GM19023 (cell line): ENCODE measurements around the gene RBM11.
A peak's percentile ranks its signal among the peaks of the same experiment; 100 is the strongest.
"Not testable (repeated sequence)": the region's sequence is repeated elsewhere in the genome, so short reads cannot be mapped to it uniquely, and the experiment has no call there.

ENCODE experiments used
- ATAC-seq: cut with Tn5 transposase; IDR thresholded peaks from one replicate; pipeline ENCODE4 v1.9.1; 2021; ENCODE audit warnings: mild to moderate bottlenecking, moderate library complexity; ENCODE audit not compliant: unreplicated experiment

The RBM11 gene, protein sequence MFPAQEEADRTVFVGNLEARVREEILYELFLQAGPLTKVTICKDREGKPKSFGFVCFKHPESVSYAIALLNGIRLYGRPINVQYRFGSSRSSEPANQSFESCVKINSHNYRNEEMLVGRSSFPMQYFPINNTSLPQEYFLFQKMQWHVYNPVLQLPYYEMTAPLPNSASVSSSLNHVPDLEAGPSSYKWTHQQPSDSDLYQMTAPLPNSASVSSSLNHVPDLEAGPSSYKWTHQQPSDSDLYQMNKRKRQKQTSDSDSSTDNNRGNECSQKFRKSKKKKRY

DNA sequence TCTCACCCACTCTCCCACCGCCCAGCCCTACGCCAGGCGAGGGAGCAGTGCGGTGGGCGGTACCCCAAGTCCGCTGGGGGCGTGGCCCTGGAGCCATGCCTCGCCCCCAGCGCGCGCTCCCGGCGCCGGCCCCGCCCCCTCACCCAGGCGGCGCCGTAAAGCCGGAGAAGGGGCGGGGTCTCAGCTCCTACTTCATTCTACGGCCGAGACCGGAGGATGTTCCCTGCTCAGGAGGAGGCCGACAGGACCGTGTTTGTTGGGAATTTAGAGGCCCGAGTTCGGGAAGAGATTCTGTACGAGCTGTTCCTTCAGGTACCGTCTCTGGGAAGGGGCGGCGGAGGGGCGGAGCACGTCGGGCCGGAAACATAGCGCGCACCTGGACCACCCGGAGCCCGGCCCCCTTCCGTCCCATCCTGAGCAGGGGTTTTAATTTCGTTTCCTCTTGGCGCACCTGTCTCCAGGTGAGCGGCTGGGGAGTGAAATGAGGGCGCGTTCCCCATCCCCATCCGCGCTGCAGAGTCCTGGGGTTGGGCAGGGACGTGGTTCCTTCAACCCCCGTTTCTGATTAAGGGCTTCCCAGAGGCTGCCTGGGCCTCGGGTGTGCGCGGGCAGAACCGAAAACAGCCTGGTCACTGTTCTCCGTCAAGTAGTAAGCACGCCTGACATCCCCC is at the start of gene RBM11:
TSS of gene RBM11 (plus strand) at position 187 of the 671 bp plus-strand sequence. CDS start at position 217, 30 bp downstream.
- peak; percentile 96 for ATAC-seq

GRCh38 chr21:14166463-14167223 is 49.3 kb upstream of the RBM11 start:
- ATAC-seq = not testable (repeated sequence)

GRCh38 chr21:14206222-14206621 is 9.7 kb upstream of the RBM11 start:
- no peak for ATAC-seq

DNA sequence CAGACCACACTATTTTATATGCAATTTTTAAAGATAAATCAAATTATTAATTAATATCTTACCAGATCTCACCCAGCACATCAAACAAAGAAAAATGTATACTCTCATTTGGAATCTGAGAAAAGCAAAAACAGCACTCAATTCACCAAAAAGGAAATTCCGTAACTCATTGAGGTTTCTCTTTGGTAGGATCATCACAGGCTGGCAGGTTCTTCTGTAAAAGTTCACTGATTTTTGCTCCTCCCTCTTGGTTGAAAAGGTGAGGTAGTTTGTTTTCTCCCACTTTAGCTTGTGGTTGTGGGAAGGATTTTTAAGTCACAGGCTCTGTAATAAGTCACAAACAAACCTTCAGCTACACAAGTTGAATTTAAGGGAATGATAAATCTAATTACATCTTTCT is 5.2 kb upstream of the RBM11 start, which contains the start of gene LIPI:
TSS of gene LIPI (minus strand) at position 218 of the 400 bp plus-strand sequence. CDS start at position 108, 110 bp downstream.
- no peak for ATAC-seq

DNA sequence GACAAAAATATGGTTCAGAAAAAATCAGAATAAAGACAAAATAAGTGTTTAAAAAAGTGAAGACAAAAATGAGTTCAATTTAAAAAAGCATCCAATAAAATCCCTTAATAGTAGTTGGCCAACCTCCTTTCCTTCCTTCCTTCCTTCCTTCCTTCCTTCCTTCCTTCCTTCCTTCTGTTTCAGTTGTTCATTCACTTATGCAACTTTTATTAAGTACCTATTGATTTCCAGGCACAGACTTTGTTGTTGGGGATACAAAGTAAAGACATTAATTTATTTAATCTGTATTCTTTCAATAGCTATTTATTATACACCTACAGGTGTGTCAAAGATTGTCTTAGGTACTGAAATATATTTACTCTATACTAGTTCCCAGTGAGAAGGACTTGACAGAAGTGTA is 2.8 kb upstream of the RBM11 start:
- no peak for ATAC-seq

GRCh38 chr21:14223365-14223764 is 7.4 kb downstream of the RBM11 start:
- ATAC-seq = no peak

GRCh38 chr21:14229399-14229798 is 13.4 kb downstream of the RBM11 start:
- ATAC-seq = no peak

DNA sequence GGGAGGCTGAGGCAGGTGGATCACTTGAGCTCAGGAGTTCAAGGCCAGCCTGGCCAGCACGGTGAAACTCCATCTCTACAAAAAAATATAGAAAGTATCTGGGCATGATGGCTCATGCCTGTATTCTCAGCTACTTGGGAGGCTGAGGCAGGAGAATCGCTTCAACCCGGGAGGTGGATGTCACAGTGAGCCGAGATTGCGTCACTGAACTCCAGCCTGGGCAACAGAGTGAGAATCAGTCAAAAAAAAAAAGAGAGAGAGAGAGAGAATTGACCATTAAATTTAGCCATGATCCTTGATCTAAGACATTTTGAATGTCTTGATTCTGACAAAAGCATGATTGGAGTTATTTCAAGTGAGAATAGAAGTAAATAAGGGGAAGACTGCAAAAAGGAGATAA is 19.1 kb downstream of the RBM11 start:
- no peak for ATAC-seq

- no peak for ATAC-seq
Measured at GRCh38 chr21:14236180-14236579, 20.2 kb downstream of the RBM11 start.

DNA sequence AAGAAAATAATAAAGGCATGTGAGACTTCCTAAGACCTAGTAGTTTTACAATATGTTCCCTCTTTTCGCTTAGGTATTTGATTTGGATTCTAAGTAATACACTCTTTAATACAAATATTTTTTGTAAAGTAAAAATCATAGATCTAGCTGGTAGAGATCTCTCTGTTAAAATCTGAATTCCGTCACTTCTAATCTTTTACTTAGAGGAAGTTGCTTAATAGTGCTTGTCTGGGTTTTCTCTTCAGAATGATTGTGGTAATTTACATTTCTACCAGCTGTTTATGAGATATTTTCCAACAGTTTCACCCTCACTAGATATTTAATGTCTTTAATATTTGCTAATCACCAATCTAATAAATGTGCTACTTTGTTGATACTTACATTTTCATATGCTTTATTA is 23.3 kb downstream of the RBM11 start:
- no peak for ATAC-seq

DNA sequence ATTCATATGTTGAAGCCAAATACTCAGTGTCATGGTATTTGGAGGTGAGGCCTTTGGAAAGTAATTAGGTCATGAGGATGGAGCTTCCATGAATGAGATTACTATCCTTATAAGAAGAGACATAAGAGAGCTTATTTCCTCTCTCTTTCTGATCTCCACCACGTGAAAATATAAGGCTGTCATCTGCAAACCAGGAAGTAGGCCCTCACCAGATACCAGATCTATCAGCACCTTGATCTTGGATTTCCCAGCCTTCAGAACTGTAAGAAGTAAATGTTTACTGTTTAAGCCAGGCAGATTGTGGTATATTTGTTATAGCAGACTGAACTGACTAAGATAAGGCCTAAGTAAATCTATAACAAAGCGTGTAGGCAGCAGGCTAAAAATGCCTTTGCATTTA is 25.3 kb downstream of the RBM11 start:
- no peak for ATAC-seq

- no peak for ATAC-seq
Measured at GRCh38 chr21:14243461-14243860, 27.5 kb downstream of the RBM11 start.

GRCh38 chr21:14243874-14244273 is 27.9 kb downstream of the RBM11 start:
- no peak for ATAC-seq

DNA sequence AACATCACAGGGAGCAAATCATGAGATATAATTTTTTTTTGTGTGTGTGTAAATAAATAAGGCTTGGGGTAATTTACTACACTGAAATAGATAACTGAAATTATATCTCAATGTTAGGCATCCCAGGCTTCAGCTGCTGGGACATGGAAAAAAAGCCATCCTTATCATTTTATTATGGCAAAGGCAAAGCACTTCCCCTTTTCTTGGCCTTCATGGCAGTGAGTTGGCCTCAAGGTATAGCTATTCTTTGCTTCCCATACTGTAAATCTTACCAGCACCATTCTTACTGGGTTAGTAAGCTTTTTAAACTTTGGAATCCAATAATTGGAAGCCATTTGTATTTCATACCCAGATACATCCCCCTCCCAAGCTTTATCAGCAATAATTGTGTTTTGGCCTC is 29.0 kb downstream of the RBM11 start:
- no peak for ATAC-seq

DNA sequence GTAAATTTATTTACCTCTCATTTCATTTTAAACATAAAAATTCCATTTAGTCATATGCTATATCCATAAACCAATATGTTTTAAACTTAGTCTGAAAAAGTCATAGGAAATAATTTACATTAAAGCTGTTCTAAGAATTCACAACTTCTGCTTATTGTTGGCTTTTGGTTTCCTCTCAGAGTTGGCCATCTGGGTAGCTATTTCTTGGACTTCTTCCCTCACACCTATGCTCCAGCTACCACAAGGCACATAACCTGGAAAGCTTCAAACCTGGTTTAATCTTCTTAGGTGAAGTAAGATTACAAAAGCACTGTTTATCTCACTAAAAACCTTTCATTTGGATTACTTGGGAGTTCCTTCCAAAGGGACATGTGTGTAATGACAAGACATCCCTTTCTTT is 29.8 kb downstream of the RBM11 start:
- ATAC-seq = no peak

- no peak for ATAC-seq
Measured at GRCh38 chr21:14251336-14251735, 35.4 kb downstream of the RBM11 start.

GRCh38 chr21:14259747-14260146 is 43.8 kb downstream of the RBM11 start:
- no peak for ATAC-seq

DNA sequence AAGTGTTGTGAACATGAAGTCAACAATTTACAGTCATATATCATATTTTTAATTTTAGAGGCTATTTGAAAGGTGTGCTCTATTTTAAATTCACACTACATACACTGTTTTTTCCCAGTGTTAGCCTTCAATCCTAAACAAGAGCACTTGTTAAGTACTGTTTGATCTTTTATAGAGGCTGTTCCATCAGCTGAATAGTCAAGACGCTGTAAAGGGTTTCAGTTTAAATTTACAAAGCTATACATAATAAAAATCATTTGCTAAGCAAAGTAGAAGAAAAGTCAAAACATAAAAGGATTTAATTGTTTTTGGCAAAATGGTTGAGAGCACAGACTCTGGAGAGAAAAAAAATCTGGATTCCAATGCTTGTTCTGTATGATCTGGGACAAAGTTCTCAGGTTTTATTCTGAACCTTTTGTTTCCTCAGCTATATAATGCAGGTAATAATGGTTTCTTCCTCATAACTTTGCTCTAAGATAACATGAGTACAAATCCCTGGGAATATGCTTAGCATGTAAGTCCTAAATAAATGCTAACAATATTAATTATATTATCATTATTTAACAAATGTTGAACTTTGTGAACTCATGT is 44.3 kb downstream of the RBM11 start:
- ATAC-seq = no peak

DNA sequence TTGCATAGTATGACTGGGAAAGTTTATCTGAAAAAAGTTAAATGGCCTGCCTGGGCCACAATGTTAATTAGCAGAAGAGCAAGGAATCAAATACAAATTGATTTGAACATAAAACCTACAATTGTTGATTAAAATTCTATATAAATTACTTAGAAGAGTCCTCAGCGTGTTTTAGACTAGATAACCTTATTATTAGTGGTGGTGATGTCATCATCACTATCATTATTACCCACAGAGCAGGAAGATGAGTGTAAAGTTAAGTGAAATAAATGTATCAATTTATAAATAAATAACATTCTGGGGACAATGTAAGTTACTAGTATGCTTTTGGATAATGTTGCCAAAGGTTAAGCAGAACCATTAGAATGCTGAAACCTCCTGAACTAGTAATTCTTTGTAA is 46.1 kb downstream of the RBM11 start:
- no peak for ATAC-seq

DNA sequence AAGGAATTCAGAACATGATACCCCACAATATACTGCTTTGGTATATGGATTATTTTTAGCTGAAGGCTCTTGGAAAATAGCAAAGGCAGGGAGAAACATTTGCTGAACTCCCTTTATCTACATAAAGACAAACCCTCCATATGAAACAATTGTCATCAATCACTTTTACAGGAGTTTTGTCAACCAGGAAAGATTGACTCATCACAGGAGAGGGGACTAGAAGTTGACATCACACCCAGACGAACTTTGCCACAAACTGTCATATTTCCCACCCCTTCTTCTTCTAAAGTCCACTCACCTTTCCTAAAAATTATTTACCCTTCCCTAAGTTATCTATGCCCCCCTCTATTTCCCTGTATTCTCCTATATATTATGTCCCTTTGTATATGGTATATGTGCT is 47.9 kb downstream of the RBM11 start:
- ATAC-seq = no peak

DNA sequence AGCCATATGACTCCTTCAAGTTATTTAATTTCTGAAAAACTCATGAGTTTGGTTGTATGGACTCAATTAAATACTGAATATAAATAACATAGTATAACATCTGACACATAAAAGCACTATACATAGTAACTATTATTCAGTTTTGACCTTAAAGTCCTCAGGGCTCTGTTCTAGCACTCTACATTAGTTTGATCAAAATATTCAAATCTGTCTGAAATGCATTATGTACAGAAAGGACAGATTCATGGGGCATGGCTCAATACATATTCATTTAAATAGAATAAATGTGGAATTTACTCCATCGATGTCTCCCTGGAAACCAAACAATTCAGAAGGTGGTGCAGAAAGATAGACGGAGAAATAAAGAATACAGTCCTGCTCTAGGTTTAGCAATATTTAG is 49.1 kb downstream of the RBM11 start:
- no peak for ATAC-seq
